PC-3 (cell line): ENCODE measurements around the gene PABPC1L. TPM values are rescaled to one million over a fixed set of nuclear protein-coding genes. Genes with fewer than 3 reads are reported as not detected.

Experiments used
- ATAC-seq: fragments of 200-7000 bp; cut with Tn5 transposase; 2 replicates; pipeline ENCODE4 v1.9.1; 2020; ENCODE audit warnings: mild to moderate bottlenecking, moderate library complexity
- BruUV-seq: library from RNA; stranded (reverse); fragments of 400-500 nt; replicated peaks from 2 replicates; lab custom pipeline; 2021; lab: Mats Ljungman, UMichigan
- CTCF ChIA-PET: fragments of 300-600 bp; sonication (Branson Sonifier 250); formaldehyde crosslinking; loops from one replicate; lab custom pipeline; 2022; ENCODE audit warnings: antibody characterized with exemption; lab: Charles Lee
- POLR2A ChIA-PET: fragments of 300-600 bp; sonication (Branson Sonifier 250); formaldehyde crosslinking; loops from one replicate; lab custom pipeline; 2022; ENCODE audit warnings: antibody characterized with exemption; ENCODE audit not compliant: unreplicated experiment; lab: Charles Lee
- DNase-seq: peaks from one replicate; pipeline ENCODE4 v3.0.0-alpha.2; 2015
- H2AFZ ChIP-seq: fragments of 300-600 bp; sonication (generic); 2 replicates; pipeline ENCODE4 v1.6.0; 2016; ENCODE audit warnings: antibody characterized with exemption, low read length
- H3F3A ChIP-seq: fragments of 300-600 bp; sonication (generic); one replicate; pipeline ENCODE4 v1.6.0; 2017; ENCODE audit warnings: antibody characterized with exemption, low read length, control low read depth, mild to moderate bottlenecking; ENCODE audit not compliant: unreplicated experiment
- H3K27ac ChIP-seq: fragments of 300-600 bp; sonication (generic); 2 replicates; pipeline ENCODE4 v1.5.1; 2016; ENCODE audit warnings: mild to moderate bottlenecking, low read length
- H3K27me3 ChIP-seq: fragments of 300-600 bp; sonication (generic); 2 replicates; pipeline ENCODE4 v1.6.1; 2016; ENCODE audit warnings: low read length, mixed read lengths
- H3K36me3 ChIP-seq: fragments of 300-600 bp; sonication (generic); 2 replicates; pipeline ENCODE4 v1.6.1; 2016; ENCODE audit warnings: low read depth, mixed run types, low read length, mixed read lengths
- H3K4me1 ChIP-seq: fragments of 300-600 bp; sonication (generic); 2 replicates; pipeline ENCODE4 v1.5.1; 2016; ENCODE audit warnings: low read length; ENCODE audit not compliant: insufficient read depth
- H3K4me2 ChIP-seq: fragments of 300-600 bp; sonication (generic); 2 replicates; pipeline ENCODE4 v1.6.0; 2016; ENCODE audit warnings: low read length
- H3K4me3 ChIP-seq: fragments of 300-600 bp; sonication (generic); 2 replicates; pipeline ENCODE4 v1.5.1; 2016; ENCODE audit warnings: mild to moderate bottlenecking, low read length, mixed read lengths
- H3K79me2 ChIP-seq: fragments of 300-600 bp; sonication (generic); 2 replicates; pipeline ENCODE4 v1.6.1; 2017; ENCODE audit warnings: low read length, mixed read lengths
- H3K9ac ChIP-seq: fragments of 300-600 bp; sonication (generic); 2 replicates; pipeline ENCODE4 v1.6.0; 2016; ENCODE audit warnings: mild to moderate bottlenecking, low read length
- H3K9me2 ChIP-seq: fragments of 300-600 bp; sonication (generic); replicated peaks from 2 replicates; pipeline ENCODE4 v1.6.1; 2016; ENCODE audit warnings: mixed run types, low read length, mixed read lengths
- H3K9me3 ChIP-seq: fragments of 300-600 bp; sonication (generic); 2 replicates; pipeline ENCODE4 v1.6.1; 2016; ENCODE audit warnings: low read length, mixed read lengths
- H4K20me1 ChIP-seq: fragments of 300-600 bp; sonication (generic); 2 replicates; pipeline ENCODE4 v1.6.1; 2016; ENCODE audit warnings: low read length, mixed read lengths
- EZH2 ChIP-seq: fragments of 300-600 bp; sonication (generic); IDR thresholded peaks from one replicate; pipeline ENCODE4 v1.6.1; 2017; ENCODE audit warnings: antibody characterized with exemption, mild to moderate bottlenecking, low read length; ENCODE audit not compliant: unreplicated experiment
- EZH2phosphoT487 ChIP-seq: fragments of 300-600 bp; sonication (generic); IDR thresholded peaks from 2 replicates; pipeline ENCODE4 v1.6.1; 2018; ENCODE audit warnings: mild to moderate bottlenecking, antibody characterized with exemption, low read length, borderline replicate concordance
- intact Hi-C: fragments of 100-400 bp; cut with micrococcal nuclease; formaldehyde crosslinking; loops from 2 replicates; pipeline ENCODE4 v1.9.0; 2023
- total RNA-seq: library from RNA; depleted of rRNA; stranded (reverse); fragments of >200 nt; gene quantifications from 2 replicates; pipeline ENCODE4 v1.2.3, GENCODE V29; 2014
- TF ChIP-seq, protein P1 (sequence below): fragments of 300-600 bp; sonication (generic); conservative IDR thresholded peaks from 2 replicates; pipeline ENCODE4 v1.5.1; 2017; ENCODE audit warnings: antibody characterized with exemption, low read depth, mild to moderate bottlenecking, low read length

PABPC1L gene
- total RNA-seq, 1 experiment from 2014 or later, result 32.0 TPM

DNA sequence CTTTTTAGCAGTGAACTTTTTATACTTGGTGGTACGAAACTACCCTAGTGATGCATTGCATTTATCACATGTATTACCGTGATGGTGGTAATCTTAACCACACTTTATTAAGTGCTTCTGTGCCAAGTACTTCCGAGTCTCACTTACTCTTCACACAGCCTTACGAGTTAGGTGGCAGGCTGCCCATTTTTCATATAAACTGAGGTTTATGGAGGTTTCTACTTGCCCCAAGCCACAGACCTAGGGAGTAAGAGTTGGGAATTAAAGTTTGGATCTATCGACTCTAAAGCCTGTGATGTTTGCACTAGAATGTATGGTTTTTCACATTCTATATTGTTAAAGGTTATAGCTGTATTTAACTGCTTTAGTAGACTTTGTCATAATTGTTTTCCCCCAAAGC, 5.5 kb upstream of the PABPC1L start:
- POLR2A ChIA-PET, result no interaction called here
- Histone ChIP-seq H3K27ac (no peak overlapping the region), H3K36me3 (peaks cover 81% of the 10 kb centered on the region), H2AFZ (no peak overlapping the region), H3K4me3 (no peak overlapping the region), H3K4me1 (no peaks in the 10 kb centered on the region; the same call in 1 of the 2 replicates), H3K9me2 (no peaks in the 10 kb centered on the region), H3K9ac (no peak overlapping the region), H3K4me2 (no peak overlapping the region), H3K79me2 (peaks cover 42% of the 10 kb centered on the region), H3K27me3 (no peaks in the 10 kb centered on the region), H3K9me3 (no peaks in the 10 kb centered on the region), H4K20me1 (peaks cover 28% of the 10 kb centered on the region), H3F3A (peaks cover 7% of the 10 kb centered on the region)
- TF ChIP-seq, protein P1, sequence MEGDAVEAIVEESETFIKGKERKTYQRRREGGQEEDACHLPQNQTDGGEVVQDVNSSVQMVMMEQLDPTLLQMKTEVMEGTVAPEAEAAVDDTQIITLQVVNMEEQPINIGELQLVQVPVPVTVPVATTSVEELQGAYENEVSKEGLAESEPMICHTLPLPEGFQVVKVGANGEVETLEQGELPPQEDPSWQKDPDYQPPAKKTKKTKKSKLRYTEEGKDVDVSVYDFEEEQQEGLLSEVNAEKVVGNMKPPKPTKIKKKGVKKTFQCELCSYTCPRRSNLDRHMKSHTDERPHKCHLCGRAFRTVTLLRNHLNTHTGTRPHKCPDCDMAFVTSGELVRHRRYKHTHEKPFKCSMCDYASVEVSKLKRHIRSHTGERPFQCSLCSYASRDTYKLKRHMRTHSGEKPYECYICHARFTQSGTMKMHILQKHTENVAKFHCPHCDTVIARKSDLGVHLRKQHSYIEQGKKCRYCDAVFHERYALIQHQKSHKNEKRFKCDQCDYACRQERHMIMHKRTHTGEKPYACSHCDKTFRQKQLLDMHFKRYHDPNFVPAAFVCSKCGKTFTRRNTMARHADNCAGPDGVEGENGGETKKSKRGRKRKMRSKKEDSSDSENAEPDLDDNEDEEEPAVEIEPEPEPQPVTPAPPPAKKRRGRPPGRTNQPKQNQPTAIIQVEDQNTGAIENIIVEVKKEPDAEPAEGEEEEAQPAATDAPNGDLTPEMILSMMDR, result no peak
- TF ChIP-seq EZH2phosphoT487, result no peak
- BruUV-seq, result no TSS peak
- ATAC-seq, result no peak
- DNase-seq, result no peak
- intact Hi-C loops, result no loop called here
- CTCF ChIA-PET, result no interaction called here

DNA sequence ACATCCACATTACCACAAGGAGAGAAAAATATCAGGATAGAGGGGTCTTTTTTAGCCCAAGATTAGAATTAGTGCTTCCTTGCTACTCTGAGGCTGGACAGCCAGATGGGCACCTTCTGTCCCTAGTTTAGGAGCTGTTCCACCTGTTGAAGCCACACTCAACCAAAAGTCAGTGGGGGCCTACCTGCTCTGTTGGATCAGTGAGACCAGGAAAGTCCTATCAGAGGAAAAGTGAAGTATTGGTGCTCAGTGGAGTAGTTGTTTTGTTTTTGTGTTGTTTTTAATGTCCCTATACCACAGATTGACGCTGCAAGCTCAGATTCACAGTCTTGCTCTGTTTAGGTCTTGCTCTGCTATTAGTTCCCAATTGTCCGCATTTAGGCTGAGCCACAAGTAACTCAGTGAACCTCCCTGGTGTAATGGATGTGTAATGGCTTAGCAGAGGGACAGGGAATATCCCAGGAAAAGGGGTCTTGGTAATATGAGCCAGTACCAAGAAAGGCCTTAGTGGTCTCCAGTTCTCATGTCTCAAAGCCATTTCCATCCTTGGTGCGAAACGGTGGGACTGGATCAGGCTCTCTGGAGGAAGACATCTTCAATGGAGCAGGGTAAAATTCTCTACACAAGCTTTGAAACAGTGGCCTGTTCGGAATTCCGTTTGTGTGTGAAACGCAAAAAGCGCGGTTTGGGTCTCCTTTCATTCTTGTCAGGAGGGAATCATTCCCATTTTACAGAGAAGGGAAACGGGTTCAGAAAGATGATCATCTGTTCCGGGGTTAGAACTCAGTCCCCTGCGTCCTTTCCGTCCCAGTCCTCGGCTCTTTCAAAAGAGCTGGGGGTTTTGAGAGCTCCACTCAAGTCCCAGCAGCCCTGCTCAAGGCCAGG, 631 bp upstream of the PABPC1L start:
- CTCF ChIA-PET, result interaction anchor here (0.6 to 0.7 kb wide), 3 partner anchors 28 to 161 kb away, joined by 5 to 9 read pairs (median 8); no protein-coding TSS in a partner anchor
- no peak overlapping the region for H3K27ac ChIP-seq
- no TSS peak for BruUV-seq

More for the DNA sequence above, 631 bp upstream of the PABPC1L start:
- H2AFZ ChIP-seq, result peak overlapping the region; percentile 73; the same call in 1 of the 2 replicates
- no peaks in the 10 kb centered on the region for H3K9me2 ChIP-seq
- no peaks in the 10 kb centered on the region for H4K20me1 ChIP-seq
- peaks cover 6% of the 10 kb centered on the region; the same call in 1 of the 2 replicates for H3K4me1 ChIP-seq
- H3K9ac ChIP-seq, result 0 out of 2 replicates have a peak overlapping the region, but pooled peaks have one; percentile 56
- no peaks in the 10 kb centered on the region for H3K27me3 ChIP-seq
- peak overlapping the region; percentile 79 for H3K4me3 ChIP-seq
- POLR2A ChIA-PET, result interaction anchor here (0.6 to 1.0 kb wide), 5 partner anchors 21 to 1400 kb away, joined by 4 to 6 read pairs (median 5); partner anchors contain the start of gene YWHAB
- TF ChIP-seq EZH2 (no peak), EZH2phosphoT487 (no peak)
- TF ChIP-seq, protein P1, result no peak
- intact Hi-C loops, result no loop called here
- ATAC-seq, result no peak
- DNase-seq, result peak; percentile 4
- no peaks in the 10 kb centered on the region for H3K9me3 ChIP-seq
- peaks cover 57% of the 10 kb centered on the region for H3K36me3 ChIP-seq
- H3K79me2 ChIP-seq, result peaks cover 14% of the 10 kb centered on the region; the same call in 1 of the 2 replicates
- H3K4me2 ChIP-seq, result peak overlapping the region; percentile 87
- peaks cover 7% of the 10 kb centered on the region for H3F3A ChIP-seq
